Measurements from ENCODE around the gene C1QL1.

Gene C1QL1

GRCh38 chr17:44999433-44999832 is 31.3 kb upstream of the C1QL1 start:
- no peaks in the 10 kb centered on the region for H3K36me3 ChIP-seq (ENCODE audit: control insufficient read depth, low read length)
- H3K27me3 ChIP-seq (ENCODE audit: control insufficient read depth, low read length) = peaks cover 49% of the 10 kb centered on the region
- no peak for TF ChIP-seq EZH2phosphoT487 (IDR thresholded peaks at IDR 0.05; ENCODE audit: borderline replicate concordance, low read length)
- H3K4me3 ChIP-seq (ENCODE audit: low read length) = no peak overlapping the region
- no peaks in the 10 kb centered on the region for H3K79me2 ChIP-seq (ENCODE audit: control insufficient read depth, low read length)
- H3K9me3 ChIP-seq (ENCODE audit: control insufficient read depth, insufficient read depth, low read length) = peaks cover 6% of the 10 kb centered on the region; the same call in 1 of the 2 replicates
- H3K4me1 ChIP-seq (ENCODE audit: control insufficient read depth, low read length) = no peaks in the 10 kb centered on the region
- H3K27ac ChIP-seq (ENCODE audit: low read depth, low read length) = no peak overlapping the region
- H3K4me2 ChIP-seq (ENCODE audit: low read length) = no peak overlapping the region
- H3F3A ChIP-seq (ENCODE audit: control insufficient read depth, insufficient read depth) = no peaks in the 10 kb centered on the region
- no peaks in the 10 kb centered on the region for H4K20me1 ChIP-seq (ENCODE audit: control insufficient read depth, insufficient read depth, low read depth, low read length)
- H3K9me2 ChIP-seq (replicated peaks; ENCODE audit: control insufficient read depth, low read length) = no peaks in the 10 kb centered on the region

- no peaks in the 10 kb centered on the region for H4K20me1 ChIP-seq (ENCODE audit: control insufficient read depth, insufficient read depth, low read depth, low read length)
- H3K4me1 ChIP-seq (ENCODE audit: control insufficient read depth, low read length) = no peaks in the 10 kb centered on the region
- no peaks in the 10 kb centered on the region for H3K79me2 ChIP-seq (ENCODE audit: control insufficient read depth, low read length)
- H3K9me3 ChIP-seq (ENCODE audit: control insufficient read depth, insufficient read depth, low read length) = peaks cover 6% of the 10 kb centered on the region; the same call in 1 of the 2 replicates
- no peak overlapping the region for H3K4me3 ChIP-seq (ENCODE audit: low read length)
- no peak overlapping the region for H3K4me2 ChIP-seq (ENCODE audit: low read length)
- H3K36me3 ChIP-seq (ENCODE audit: control insufficient read depth, low read length) = no peaks in the 10 kb centered on the region
- TF ChIP-seq EZH2phosphoT487 (IDR thresholded peaks at IDR 0.05; ENCODE audit: borderline replicate concordance, low read length) (no peak), CTCF (IDR thresholded peaks at IDR 0.05; ENCODE audit: low read depth, low read length, poor library complexity, severe bottlenecking) (no peak)
- H3K27ac ChIP-seq (ENCODE audit: low read depth, low read length) = no peak overlapping the region
- no peaks in the 10 kb centered on the region for H3F3A ChIP-seq (ENCODE audit: control insufficient read depth, insufficient read depth)
- no peaks in the 10 kb centered on the region for H3K9me2 ChIP-seq (replicated peaks; ENCODE audit: control insufficient read depth, low read length)
- peaks cover 45% of the 10 kb centered on the region for H3K27me3 ChIP-seq (ENCODE audit: control insufficient read depth, low read length)
Observed at GRCh38 chr17:44998646-44999045, 30.5 kb upstream of the C1QL1 start.

GRCh38 chr17:44997733-44998520 is 29.8 kb upstream of the C1QL1 start:
- H3K79me2 ChIP-seq (ENCODE audit: control insufficient read depth, low read length) = no peaks in the 10 kb centered on the region
- H3K9me2 ChIP-seq (replicated peaks; ENCODE audit: control insufficient read depth, low read length) = no peaks in the 10 kb centered on the region
- no peaks in the 10 kb centered on the region for H3K36me3 ChIP-seq (ENCODE audit: control insufficient read depth, low read length)
- H3K27me3 ChIP-seq (ENCODE audit: control insufficient read depth, low read length) = peaks cover 40% of the 10 kb centered on the region
- H4K20me1 ChIP-seq (ENCODE audit: control insufficient read depth, insufficient read depth, low read depth, low read length) = no peaks in the 10 kb centered on the region
- no peak overlapping the region for H3K4me2 ChIP-seq (ENCODE audit: low read length)
- no peaks in the 10 kb centered on the region for H3K4me1 ChIP-seq (ENCODE audit: control insufficient read depth, low read length)
- H3K27ac ChIP-seq (ENCODE audit: low read depth, low read length) = no peak overlapping the region
- H3K4me3 ChIP-seq (ENCODE audit: low read length) = no peak overlapping the region
- peaks cover 6% of the 10 kb centered on the region; the same call in 1 of the 2 replicates for H3K9me3 ChIP-seq (ENCODE audit: control insufficient read depth, insufficient read depth, low read length)
- TF ChIP-seq CTCF (IDR thresholded peaks at IDR 0.05; ENCODE audit: low read depth, low read length, poor library complexity, severe bottlenecking) (no peak), EZH2phosphoT487 (IDR thresholded peaks at IDR 0.05; ENCODE audit: borderline replicate concordance, low read length) (no peak)
- H3F3A ChIP-seq (ENCODE audit: control insufficient read depth, insufficient read depth) = no peaks in the 10 kb centered on the region

- Histone ChIP-seq H3K36me3 (ENCODE audit: control insufficient read depth, low read length) (no peaks in the 10 kb centered on the region), H3K27ac (ENCODE audit: low read depth, low read length) (no peak overlapping the region), H3F3A (ENCODE audit: control insufficient read depth, insufficient read depth) (no peaks in the 10 kb centered on the region), H3K4me1 (ENCODE audit: control insufficient read depth, low read length) (no peaks in the 10 kb centered on the region), H3K4me3 (ENCODE audit: low read length) (no peak overlapping the region), H3K9me3 (ENCODE audit: control insufficient read depth, insufficient read depth, low read length) (peaks cover 6% of the 10 kb centered on the region; the same call in 1 of the 2 replicates), H3K4me2 (ENCODE audit: low read length) (no peak overlapping the region), H3K27me3 (ENCODE audit: control insufficient read depth, low read length) (peaks cover 39% of the 10 kb centered on the region), H3K79me2 (ENCODE audit: control insufficient read depth, low read length) (no peaks in the 10 kb centered on the region), H4K20me1 (ENCODE audit: control insufficient read depth, insufficient read depth, low read depth, low read length) (no peaks in the 10 kb centered on the region), H3K9me2 (replicated peaks; ENCODE audit: control insufficient read depth, low read length) (no peaks in the 10 kb centered on the region)
- TF ChIP-seq CTCF (IDR thresholded peaks at IDR 0.05; ENCODE audit: low read depth, low read length, poor library complexity, severe bottlenecking) (no peak), EZH2phosphoT487 (IDR thresholded peaks at IDR 0.05; ENCODE audit: borderline replicate concordance, low read length) (no peak)
Observed at GRCh38 chr17:44996304-44996703, 28.2 kb upstream of the C1QL1 start.

Data from DOHH2 (cell line).